Panc1 (cell line): ENCODE data around the gene KRTAP12-2. TPM values are rescaled to one million over a fixed set of nuclear protein-coding genes. Genes with fewer than 3 reads are reported as not detected.

Experiments
- ATAC-seq: fragments of 200-7000 bp; cut with Tn5 transposase; 2 replicates; pipeline ENCODE4 v1.9.1; 2020; ENCODE audit warnings: mild to moderate bottlenecking, moderate library complexity
- BruUV-seq: library from RNA; stranded (reverse); fragments of 400-500 nt; replicated peaks from 2 replicates; lab custom pipeline; 2021; lab: Mats Ljungman, UMichigan
- CTCF ChIA-PET: fragments of 300-600 bp; sonication (Branson Sonifier 250); formaldehyde crosslinking; loops from one replicate; lab custom pipeline; 2022; ENCODE audit warnings: antibody characterized with exemption; lab: Charles Lee
- POLR2A ChIA-PET: fragments of 300-600 bp; sonication (Branson Sonifier 250); formaldehyde crosslinking; loops from one replicate; lab custom pipeline; 2022; ENCODE audit warnings: antibody characterized with exemption; lab: Charles Lee
- DNase-seq: peaks from one replicate; pipeline ENCODE4 v3.0.0-alpha.2; 2010; ENCODE audit warnings: low read depth, low spot score
- H3K27ac ChIP-seq: 2 replicates; pipeline ENCODE4 v1.5.1; 2011; ENCODE audit warnings: mild to moderate bottlenecking, low read length, inconsistent platforms
- H3K27me3 ChIP-seq: fragments of 200-500 bp; sonication (Bioruptor generic); 2 replicates; pipeline ENCODE4 v1.6.0; 2014; ENCODE audit warnings: low read length, inconsistent platforms; ENCODE audit not compliant: control insufficient read depth, insufficient read depth
- H3K36me3 ChIP-seq: fragments of 200-500 bp; sonication (Bioruptor generic); 2 replicates; pipeline ENCODE4 v1.5.1; 2014; ENCODE audit warnings: inconsistent platforms, mild to moderate bottlenecking, low read length, moderate library complexity; ENCODE audit not compliant: control insufficient read depth, insufficient read depth
- H3K4me1 ChIP-seq: 2 replicates; pipeline ENCODE4 v1.5.1; 2011; ENCODE audit warnings: inconsistent platforms, mild to moderate bottlenecking, low read length, moderate library complexity; ENCODE audit not compliant: control insufficient read depth, insufficient read depth
- H3K4me3 ChIP-seq, 2 experiments: 2 replicates each; pipeline ENCODE4 v1.5.1; 2011 to 2012; ENCODE audit warnings: low read depth in 2 of 2, low read length in 2 of 2, mild to moderate bottlenecking in 2 of 2, inconsistent platforms in 1 of 2, moderate library complexity in 1 of 2
- H3K9me3 ChIP-seq: fragments of 200-500 bp; sonication (Bioruptor generic); 2 replicates; pipeline ENCODE4 v1.5.1; 2014; ENCODE audit warnings: low read depth, mild to moderate bottlenecking, inconsistent platforms, low read length, moderate library complexity; ENCODE audit not compliant: control insufficient read depth, insufficient read depth
- POLR2AphosphoS5 ChIP-seq: IDR thresholded peaks from 2 replicates; pipeline ENCODE4 v1.6.1; 2012; ENCODE audit warnings: mild to moderate bottlenecking, low read depth, low read length, moderate library complexity
- SIN3A ChIP-seq: IDR thresholded peaks from 2 replicates; pipeline ENCODE4 v1.6.1; 2012; ENCODE audit warnings: low read depth, mild to moderate bottlenecking, low read length, moderate library complexity, borderline replicate concordance; ENCODE audit not compliant: insufficient read depth
- TCF7L2 ChIP-seq: IDR thresholded peaks from 2 replicates; pipeline ENCODE4 v1.6.1; 2011; ENCODE audit warnings: mild to moderate bottlenecking, low read depth, low read length, inconsistent platforms
- in situ Hi-C: cut with HindIII; loops from 2 replicates; pipeline ENCODE4 v1.10.0; 2016; ENCODE audit warnings: low sequenced_read_pairs, low pct_unique_long_range_greater_than_20kb
- intact Hi-C: fragments of 100-400 bp; cut with micrococcal nuclease; formaldehyde crosslinking; loops from one replicate; pipeline ENCODE4 v1.10.0; 2022; ENCODE audit not compliant: unreplicated experiment
- total RNA-seq: library from RNA; stranded (reverse); gene quantifications from one replicate; pipeline ENCODE4 v1.2.1, GENCODE V29; 2021; ENCODE audit not compliant: unreplicated experiment
- TF ChIP-seq, protein P1 (sequence below): fragments of 450-650 bp; IDR thresholded peaks from 2 replicates; pipeline ENCODE4 v1.5.1; 2017; ENCODE audit warnings: mild to moderate bottlenecking
- TF ChIP-seq, protein P2 (sequence below), 2 experiments: IDR thresholded peaks; 2 replicates each; pipeline ENCODE4 v1.6.1; 2011 to 2012; ENCODE audit warnings: low read depth in 2 of 2, control low read depth in 1 of 2, low read length in 1 of 2, mild to moderate bottlenecking in 1 of 2, moderate library complexity in 1 of 2; ENCODE audit not compliant: insufficient read depth in 1 of 2

KRTAP12-2 gene
- total RNA-seq, 1 experiment from 2014 or later = not detected

DNA sequence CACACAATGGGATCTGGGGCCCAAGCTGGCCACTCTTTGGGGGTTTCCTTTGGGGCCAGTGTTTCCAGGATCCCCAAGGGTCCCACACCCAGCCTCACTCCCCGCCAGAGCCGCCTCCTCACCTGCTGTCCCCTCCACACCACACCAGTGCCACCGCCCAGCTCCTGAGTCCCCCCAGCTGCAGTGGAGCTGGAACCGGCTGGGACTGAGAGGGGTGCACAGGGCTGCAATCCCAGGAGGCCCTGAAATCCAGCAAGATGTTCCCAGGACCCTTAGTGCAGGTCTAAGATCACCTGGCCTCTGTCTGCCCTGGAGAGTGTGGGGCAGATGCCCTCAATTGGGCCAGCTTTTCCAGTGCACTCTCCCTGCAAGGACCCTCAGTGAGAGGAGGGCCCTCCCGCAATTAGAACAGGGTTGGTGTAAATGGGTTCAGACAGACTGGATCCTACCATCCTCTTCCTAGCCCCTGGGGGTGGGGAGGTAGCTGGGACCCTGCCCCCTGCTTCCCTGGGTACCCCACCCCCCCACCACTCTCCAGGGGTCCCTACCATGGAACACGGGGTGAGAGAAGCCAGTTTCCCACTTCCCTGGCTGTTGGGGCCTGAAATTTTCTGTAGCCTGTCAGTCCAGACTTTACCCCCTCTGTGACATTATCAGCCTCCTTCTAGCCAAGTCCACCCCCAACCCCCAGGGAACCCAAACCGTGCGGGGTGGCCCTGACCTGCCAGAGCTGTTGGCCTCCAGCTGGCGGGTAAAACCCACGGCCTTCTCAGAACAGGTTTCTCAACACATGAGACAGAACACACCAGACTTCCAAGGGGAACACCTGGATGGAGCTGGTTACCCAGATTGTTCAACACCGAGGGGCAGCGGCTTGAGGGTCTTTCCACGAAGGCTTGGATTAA is 37.3 kb upstream of the KRTAP12-2 start:
- no TSS peak for BruUV-seq
- no peak overlapping the region for H3K4me3 ChIP-seq
- POLR2A ChIA-PET = no interaction called here
- CTCF ChIA-PET = no interaction called here
- no peaks in the 10 kb centered on the region for H3K9me3 ChIP-seq
- ATAC-seq (no peak), DNase-seq (no peak)
- H3K4me1 ChIP-seq = no peaks in the 10 kb centered on the region; the same call in 1 of the 2 replicates
- no peak overlapping the region for H3K27ac ChIP-seq
- TF ChIP-seq, protein P1, sequence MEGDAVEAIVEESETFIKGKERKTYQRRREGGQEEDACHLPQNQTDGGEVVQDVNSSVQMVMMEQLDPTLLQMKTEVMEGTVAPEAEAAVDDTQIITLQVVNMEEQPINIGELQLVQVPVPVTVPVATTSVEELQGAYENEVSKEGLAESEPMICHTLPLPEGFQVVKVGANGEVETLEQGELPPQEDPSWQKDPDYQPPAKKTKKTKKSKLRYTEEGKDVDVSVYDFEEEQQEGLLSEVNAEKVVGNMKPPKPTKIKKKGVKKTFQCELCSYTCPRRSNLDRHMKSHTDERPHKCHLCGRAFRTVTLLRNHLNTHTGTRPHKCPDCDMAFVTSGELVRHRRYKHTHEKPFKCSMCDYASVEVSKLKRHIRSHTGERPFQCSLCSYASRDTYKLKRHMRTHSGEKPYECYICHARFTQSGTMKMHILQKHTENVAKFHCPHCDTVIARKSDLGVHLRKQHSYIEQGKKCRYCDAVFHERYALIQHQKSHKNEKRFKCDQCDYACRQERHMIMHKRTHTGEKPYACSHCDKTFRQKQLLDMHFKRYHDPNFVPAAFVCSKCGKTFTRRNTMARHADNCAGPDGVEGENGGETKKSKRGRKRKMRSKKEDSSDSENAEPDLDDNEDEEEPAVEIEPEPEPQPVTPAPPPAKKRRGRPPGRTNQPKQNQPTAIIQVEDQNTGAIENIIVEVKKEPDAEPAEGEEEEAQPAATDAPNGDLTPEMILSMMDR = no peak
- TF ChIP-seq SIN3A (no peak), POLR2AphosphoS5 (no peak), TCF7L2 (no peak)
- TF ChIP-seq, protein P2, sequence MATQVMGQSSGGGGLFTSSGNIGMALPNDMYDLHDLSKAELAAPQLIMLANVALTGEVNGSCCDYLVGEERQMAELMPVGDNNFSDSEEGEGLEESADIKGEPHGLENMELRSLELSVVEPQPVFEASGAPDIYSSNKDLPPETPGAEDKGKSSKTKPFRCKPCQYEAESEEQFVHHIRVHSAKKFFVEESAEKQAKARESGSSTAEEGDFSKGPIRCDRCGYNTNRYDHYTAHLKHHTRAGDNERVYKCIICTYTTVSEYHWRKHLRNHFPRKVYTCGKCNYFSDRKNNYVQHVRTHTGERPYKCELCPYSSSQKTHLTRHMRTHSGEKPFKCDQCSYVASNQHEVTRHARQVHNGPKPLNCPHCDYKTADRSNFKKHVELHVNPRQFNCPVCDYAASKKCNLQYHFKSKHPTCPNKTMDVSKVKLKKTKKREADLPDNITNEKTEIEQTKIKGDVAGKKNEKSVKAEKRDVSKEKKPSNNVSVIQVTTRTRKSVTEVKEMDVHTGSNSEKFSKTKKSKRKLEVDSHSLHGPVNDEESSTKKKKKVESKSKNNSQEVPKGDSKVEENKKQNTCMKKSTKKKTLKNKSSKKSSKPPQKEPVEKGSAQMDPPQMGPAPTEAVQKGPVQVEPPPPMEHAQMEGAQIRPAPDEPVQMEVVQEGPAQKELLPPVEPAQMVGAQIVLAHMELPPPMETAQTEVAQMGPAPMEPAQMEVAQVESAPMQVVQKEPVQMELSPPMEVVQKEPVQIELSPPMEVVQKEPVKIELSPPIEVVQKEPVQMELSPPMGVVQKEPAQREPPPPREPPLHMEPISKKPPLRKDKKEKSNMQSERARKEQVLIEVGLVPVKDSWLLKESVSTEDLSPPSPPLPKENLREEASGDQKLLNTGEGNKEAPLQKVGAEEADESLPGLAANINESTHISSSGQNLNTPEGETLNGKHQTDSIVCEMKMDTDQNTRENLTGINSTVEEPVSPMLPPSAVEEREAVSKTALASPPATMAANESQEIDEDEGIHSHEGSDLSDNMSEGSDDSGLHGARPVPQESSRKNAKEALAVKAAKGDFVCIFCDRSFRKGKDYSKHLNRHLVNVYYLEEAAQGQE (IDR thresholded peaks at IDR 0.05; ENCODE audit: insufficient read depth in 1 of 2, low read depth in 2 of 2, low read length in 1 of 2) = no peak
- no peaks in the 10 kb centered on the region for H3K27me3 ChIP-seq
- in situ Hi-C loops (no loop called here), intact Hi-C loops (no loop called here)
- no peaks in the 10 kb centered on the region for H3K36me3 ChIP-seq

DNA sequence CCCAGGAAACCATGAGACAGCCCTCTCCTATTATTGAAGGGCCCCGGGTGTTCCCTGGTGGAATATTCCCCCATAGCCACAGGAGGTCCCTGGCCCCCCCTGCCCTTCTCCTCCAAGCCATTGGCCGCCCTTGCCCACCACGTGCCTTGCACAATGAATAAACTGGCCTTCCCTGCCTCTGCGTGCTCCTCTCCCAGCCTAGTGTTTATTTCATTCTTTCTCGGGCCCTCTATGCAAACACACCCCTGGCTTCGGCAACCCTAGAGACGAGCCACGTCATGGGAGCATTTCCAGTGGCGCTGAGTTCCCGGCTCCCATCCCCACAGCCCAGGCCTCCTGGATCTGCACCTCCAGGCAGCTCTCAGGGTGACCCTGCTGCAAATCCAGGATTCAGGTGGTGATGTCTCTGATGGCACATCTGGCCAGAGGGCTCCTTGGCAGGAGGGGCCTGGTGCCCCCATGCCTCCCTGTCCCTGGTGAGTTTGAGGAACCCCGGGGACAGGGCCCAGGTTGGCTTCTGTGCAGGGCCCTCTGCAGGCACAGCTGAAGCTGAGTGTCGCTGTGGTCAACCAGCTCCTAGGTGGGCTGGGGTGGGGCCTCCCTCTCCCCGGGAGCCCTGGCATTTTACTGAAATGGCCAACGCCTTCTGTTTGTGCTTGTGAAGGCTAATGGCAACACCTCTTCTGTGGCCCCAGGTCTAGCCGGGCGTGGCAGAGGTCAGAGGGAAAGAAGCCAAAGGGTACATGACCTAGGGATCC is 36.4 kb upstream of the KRTAP12-2 start:
- in situ Hi-C loops = no loop called here
- Histone ChIP-seq H3K36me3 (no peaks in the 10 kb centered on the region), H3K4me3 (no peak overlapping the region), H3K4me1 (no peaks in the 10 kb centered on the region), H3K9me3 (no peaks in the 10 kb centered on the region), H3K27ac (no peak overlapping the region), H3K27me3 (no peaks in the 10 kb centered on the region)
- BruUV-seq = no TSS peak
- intact Hi-C loops = no loop called here
- CTCF ChIA-PET = no interaction called here
- POLR2A ChIA-PET = no interaction called here
- TF ChIP-seq POLR2AphosphoS5 = no peak
- DNase-seq = no peak
- 0 out of 2 replicates have a peak, but pooled peaks have one; percentile 40 for ATAC-seq
